Glutamatergic neuron (in vitro differentiated cells): ENCODE results near the gene ALDH7A1. TPM values are rescaled to one million over a fixed set of nuclear protein-coding genes. Genes with fewer than 3 reads are reported as not detected.
"Not testable (repeated sequence)": the region's sequence is repeated elsewhere in the genome, so short reads cannot be mapped to it uniquely, and the experiment has no call there.

ENCODE experiments used
- DNase-seq: peaks from one replicate; pipeline ENCODE4 v3.0.0; 2022
- H3K27ac Mint-ChIP-seq: one replicate; pipeline ENCODE4 v1.8.0; 2020; ENCODE audit warnings: mild to moderate bottlenecking, mixed read lengths, inconsistent platforms; ENCODE audit not compliant: unreplicated experiment
- H3K27me3 Mint-ChIP-seq: one replicate; pipeline ENCODE4 v1.8.0; 2020; ENCODE audit warnings: mild to moderate bottlenecking, moderate library complexity, mixed read lengths, inconsistent platforms; ENCODE audit not compliant: unreplicated experiment
- H3K36me3 Mint-ChIP-seq: one replicate; pipeline ENCODE4 v1.8.0; 2020; ENCODE audit warnings: mild to moderate bottlenecking, mixed read lengths, inconsistent platforms; ENCODE audit not compliant: unreplicated experiment
- H3K4me1 Mint-ChIP-seq: one replicate; pipeline ENCODE4 v1.8.0; 2020; ENCODE audit warnings: mild to moderate bottlenecking, low read depth, mixed read lengths, inconsistent platforms; ENCODE audit not compliant: unreplicated experiment
- H3K4me3 Mint-ChIP-seq: one replicate; pipeline ENCODE4 v1.8.0; 2020; ENCODE audit warnings: mild to moderate bottlenecking, mixed read lengths, inconsistent platforms; ENCODE audit not compliant: unreplicated experiment
- H3K9me3 Mint-ChIP-seq: one replicate; pipeline ENCODE4 v1.8.0; 2020; ENCODE audit warnings: mild to moderate bottlenecking, moderate library complexity, mixed read lengths, inconsistent platforms; ENCODE audit not compliant: unreplicated experiment
- total RNA-seq: library from RNA; stranded (reverse); fragmentation: NEBNext Ultra II Directional; extraction: Animal tissue kit (Norgen Biotek cat#: 25700); gene quantifications from one replicate; pipeline ENCODE4 v1.2.1, GENCODE V29; 2021; ENCODE audit not compliant: unreplicated experiment
- TF ChIP-seq, protein P1 (sequence below): fragments of 200-600 bp; sonication (generic); IDR thresholded peaks from one replicate; pipeline ENCODE4 v1.5.0; 2021; ENCODE audit not compliant: partially characterized antibody, unreplicated experiment

Gene ALDH7A1
- total RNA-seq, 1 donor from 2014 or later: 85.9 TPM

DNA sequence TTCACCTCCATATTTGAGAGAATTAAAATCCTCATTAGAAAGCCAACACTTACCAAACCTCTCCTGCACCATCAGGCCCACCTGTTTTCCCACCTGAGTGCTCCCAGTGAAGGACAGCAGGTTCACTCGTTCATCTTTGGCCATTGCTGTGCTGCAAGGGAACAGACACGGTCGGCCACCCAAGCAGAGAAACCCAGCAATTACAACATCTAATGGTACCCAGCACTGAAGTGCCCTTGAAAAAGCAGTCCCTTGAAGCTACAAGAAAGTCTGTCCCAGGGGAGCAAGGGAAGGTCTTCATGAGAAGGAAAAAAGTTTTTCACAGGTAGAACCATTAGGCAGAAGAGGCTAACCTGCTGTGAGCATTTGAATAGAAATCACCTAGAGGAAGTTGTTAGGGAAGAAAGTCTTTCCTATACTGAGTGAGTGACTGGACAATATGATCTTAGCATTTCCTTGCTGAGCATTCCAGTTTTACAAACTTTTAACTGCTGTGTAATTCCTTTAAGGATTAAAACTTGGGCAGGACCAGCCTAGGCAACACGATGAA lies 26.7 kb downstream of the ALDH7A1 start:
- no peak for DNase-seq
- Mint-ChIP-seq H3K9me3 (peaks cover 2% of the 10 kb centered on the region), H3K36me3 (no peaks in the 10 kb centered on the region), H3K4me1 (no peaks in the 10 kb centered on the region), H3K27ac (no peak overlapping the region), H3K4me3 (no peak overlapping the region), H3K27me3 (peaks cover 3% of the 10 kb centered on the region)
- TF ChIP-seq, protein P1, sequence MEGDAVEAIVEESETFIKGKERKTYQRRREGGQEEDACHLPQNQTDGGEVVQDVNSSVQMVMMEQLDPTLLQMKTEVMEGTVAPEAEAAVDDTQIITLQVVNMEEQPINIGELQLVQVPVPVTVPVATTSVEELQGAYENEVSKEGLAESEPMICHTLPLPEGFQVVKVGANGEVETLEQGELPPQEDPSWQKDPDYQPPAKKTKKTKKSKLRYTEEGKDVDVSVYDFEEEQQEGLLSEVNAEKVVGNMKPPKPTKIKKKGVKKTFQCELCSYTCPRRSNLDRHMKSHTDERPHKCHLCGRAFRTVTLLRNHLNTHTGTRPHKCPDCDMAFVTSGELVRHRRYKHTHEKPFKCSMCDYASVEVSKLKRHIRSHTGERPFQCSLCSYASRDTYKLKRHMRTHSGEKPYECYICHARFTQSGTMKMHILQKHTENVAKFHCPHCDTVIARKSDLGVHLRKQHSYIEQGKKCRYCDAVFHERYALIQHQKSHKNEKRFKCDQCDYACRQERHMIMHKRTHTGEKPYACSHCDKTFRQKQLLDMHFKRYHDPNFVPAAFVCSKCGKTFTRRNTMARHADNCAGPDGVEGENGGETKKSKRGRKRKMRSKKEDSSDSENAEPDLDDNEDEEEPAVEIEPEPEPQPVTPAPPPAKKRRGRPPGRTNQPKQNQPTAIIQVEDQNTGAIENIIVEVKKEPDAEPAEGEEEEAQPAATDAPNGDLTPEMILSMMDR: no peak

DNA sequence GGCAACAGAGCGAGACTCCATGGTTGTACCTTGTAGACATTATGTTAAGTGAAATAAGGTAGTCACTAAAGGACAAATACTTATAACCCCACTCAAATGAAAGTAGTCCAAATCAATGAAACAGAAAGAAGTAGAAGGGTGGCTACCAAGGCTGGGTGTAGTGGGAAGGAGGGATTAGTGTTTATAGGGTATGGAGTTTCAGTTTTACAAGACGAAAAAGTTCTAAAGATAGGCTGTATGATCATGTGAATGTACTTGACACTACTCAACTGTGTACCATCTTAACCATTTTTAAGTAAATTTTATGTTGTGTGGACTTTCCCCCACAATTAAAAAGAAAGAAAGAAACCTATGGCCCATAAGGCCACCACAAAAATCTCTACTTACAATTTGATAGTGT lies 32.2 kb downstream of the ALDH7A1 start:
- H3K9me3 Mint-ChIP-seq: peaks cover 2% of the 10 kb centered on the region
- H3K36me3 Mint-ChIP-seq: no peaks in the 10 kb centered on the region
- TF ChIP-seq, protein P1: no peak
- H3K27me3 Mint-ChIP-seq: peaks cover 3% of the 10 kb centered on the region
- no peak overlapping the region for H3K27ac Mint-ChIP-seq
- H3K4me3 Mint-ChIP-seq: no peak overlapping the region
- H3K4me1 Mint-ChIP-seq: no peaks in the 10 kb centered on the region
- no peak for DNase-seq

GRCh38 chr5:126561908-126562307 lies 33.1 kb downstream of the ALDH7A1 start:
- no peak overlapping the region for H3K27ac Mint-ChIP-seq

DNA sequence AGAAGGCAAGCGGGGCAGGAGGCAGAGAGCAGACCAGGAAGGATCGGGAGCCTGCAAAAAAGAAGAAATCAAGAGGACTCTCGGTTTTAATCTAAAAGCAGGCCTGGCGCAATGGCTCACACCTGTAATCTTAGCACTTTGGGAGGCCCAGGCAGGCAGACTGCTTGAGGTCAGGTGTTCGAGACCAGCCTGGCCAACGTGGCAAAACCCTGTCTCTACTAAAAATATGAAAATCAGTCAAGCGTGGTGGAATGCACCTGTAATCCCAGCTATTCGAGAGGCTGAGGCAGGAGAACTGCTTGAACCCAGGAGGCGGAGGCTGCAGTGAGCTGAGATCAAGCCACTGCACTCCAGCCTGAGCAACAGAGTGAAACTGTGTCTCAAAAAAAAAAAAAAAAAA lies 39.9 kb downstream of the ALDH7A1 start:
- not testable (repeated sequence) for H3K4me1 Mint-ChIP-seq, H3K4me3 Mint-ChIP-seq, DNase-seq, H3K9me3 Mint-ChIP-seq, H3K36me3 Mint-ChIP-seq, H3K27me3 Mint-ChIP-seq
- peak overlapping the region; percentile 23 for H3K27ac Mint-ChIP-seq

More at GRCh38 chr5:126561908-126562307, 33.1 kb downstream of the ALDH7A1 start:
- peaks cover 3% of the 10 kb centered on the region for H3K27me3 Mint-ChIP-seq
- TF ChIP-seq, protein P1: no peak
- DNase-seq: no peak
- no peak overlapping the region for H3K4me3 Mint-ChIP-seq
- H3K36me3 Mint-ChIP-seq: no peaks in the 10 kb centered on the region
- H3K9me3 Mint-ChIP-seq: peaks cover 2% of the 10 kb centered on the region
- no peaks in the 10 kb centered on the region for H3K4me1 Mint-ChIP-seq

DNA sequence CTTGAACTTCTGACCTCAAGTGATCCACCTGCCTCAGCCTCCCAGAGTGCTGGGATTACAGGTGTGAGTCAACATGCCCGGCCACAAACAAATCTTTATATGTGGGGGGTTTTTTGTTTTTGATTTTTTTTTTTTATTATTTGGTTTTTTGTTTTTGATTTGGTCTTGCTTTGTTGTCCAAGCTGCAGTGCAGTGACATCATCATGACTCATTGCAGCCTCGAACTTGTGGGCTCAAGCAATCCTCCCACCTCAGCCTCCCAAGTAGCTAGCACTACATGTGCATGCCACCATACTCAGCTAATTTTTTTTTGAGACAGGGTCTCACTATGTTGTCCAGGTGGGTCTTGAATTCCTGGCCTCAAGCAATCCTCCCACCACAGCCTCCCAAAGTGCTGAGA lies 42.4 kb downstream of the ALDH7A1 start:
- DNase-seq: no peak
- Mint-ChIP-seq H3K36me3 (peaks cover 5% of the 10 kb centered on the region), H3K4me1 (no peaks in the 10 kb centered on the region), H3K4me3 (no peak overlapping the region), H3K27ac (no peak overlapping the region), H3K27me3 (no peaks in the 10 kb centered on the region), H3K9me3 (peaks cover 1% of the 10 kb centered on the region)
- TF ChIP-seq, protein P1: no peak
